Measurements from ENCODE around the gene GSTM4. TPM values are rescaled to one million over a fixed set of nuclear protein-coding genes. Genes with fewer than 3 reads are reported as not detected.

GSTM4 gene
- total RNA-seq, 1 experiment from 2014 or later: 24.6 TPM

DNA sequence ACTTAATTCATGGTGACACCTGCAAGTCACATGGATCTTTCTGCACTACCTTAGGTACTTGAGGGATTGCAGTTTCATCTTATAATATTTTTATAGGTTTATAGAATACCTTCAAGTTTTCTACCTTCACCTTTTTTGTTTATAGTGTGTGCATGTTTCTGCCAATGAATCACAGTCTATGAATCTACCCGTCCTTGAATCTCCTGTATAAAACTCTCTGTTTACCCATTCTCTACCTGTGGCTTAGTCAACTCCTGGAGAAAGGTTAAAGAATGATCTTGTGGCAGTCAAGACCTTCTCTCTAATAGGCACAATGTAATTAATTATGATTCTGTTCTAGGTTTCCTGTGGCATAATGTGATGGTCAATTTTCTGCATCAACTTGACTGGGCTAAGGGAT is 8.8 kb downstream of the GSTM4 start:
- H2BK120ac ChIP-seq (ENCODE audit: low read depth, low read length, poor library complexity, severe bottlenecking): no peak overlapping the region
- no peak overlapping the region for H3K56ac ChIP-seq (ENCODE audit: insufficient read length, low read depth, low read length)
- no CpG with 5 or more reads among the region's 1 CpG for WGBS (ENCODE audit: extremely low coverage, insufficient read length, low lambda C conversion rate)
- no peak overlapping the region for H2AFZ ChIP-seq (ENCODE audit: low read length)
- H2BK12ac ChIP-seq (ENCODE audit: insufficient read length, low read depth, low read length): no peak overlapping the region
- H3K79me2 ChIP-seq (ENCODE audit: insufficient read depth, low read length): no peaks in the 10 kb centered on the region
- no peak for DNase-seq
- peaks cover 3% of the 10 kb centered on the region for H3K23me2 ChIP-seq (ENCODE audit: insufficient read length, low read depth, low read length, poor library complexity, severe bottlenecking)
- peaks cover 0 to 2% of the 10 kb centered on the region in 2 experiments; a peak in 1 of 5 replicates for H3K9me3 Mint-ChIP-seq
- no peaks in the 10 kb centered on the region for H3K4me1 ChIP-seq (ENCODE audit: insufficient read depth, low read length)
- no peaks in the 10 kb centered on the region for H3K9me3 ChIP-seq (ENCODE audit: control insufficient read depth, low read depth, low read length)
- H3K18ac ChIP-seq (ENCODE audit: insufficient read length, low read depth, low read length): no peak overlapping the region
- H4K8ac ChIP-seq (replicated peaks; ENCODE audit: insufficient read length, low read depth, low read length): no peak overlapping the region
- no peak overlapping the region for H3K23ac ChIP-seq (ENCODE audit: insufficient read length, low read depth, low read length)
- no peak overlapping the region for H2BK15ac ChIP-seq (ENCODE audit: low read depth, low read length)
- no peak overlapping the region for H3K27ac ChIP-seq (ENCODE audit: insufficient read length, low read depth, low read length)
- peaks cover 0 to 5% (median 0%) of the 10 kb centered on the region in 3 experiments; a peak in 1 of 7 replicates for H3K36me3 Mint-ChIP-seq (ENCODE audit: insufficient read depth in 1 of 3, low read depth in 3 of 3)
- no peak overlapping the region for H2AK5ac ChIP-seq (ENCODE audit: insufficient read length, low read length)
- H3K27ac Mint-ChIP-seq: no peak overlapping the region
- H3K27me3 Mint-ChIP-seq (ENCODE audit: low read depth): peaks cover 3% of the 10 kb centered on the region
- no peak overlapping the region for H4K91ac ChIP-seq (ENCODE audit: insufficient read length, low read depth, low read length)
- no peak overlapping the region for H4K5ac ChIP-seq (ENCODE audit: insufficient read length, low read depth, low read length)
- H3K4me2 ChIP-seq (ENCODE audit: insufficient read depth, insufficient read length, low read length): no peak overlapping the region
- no peak overlapping the region for H3K4me3 Mint-ChIP-seq
- H2BK5ac ChIP-seq (ENCODE audit: insufficient read length, low read length): no peak overlapping the region
- H3K4ac ChIP-seq (ENCODE audit: low read depth, low read length): no peak overlapping the region
- peaks cover 8 to 11% of the 10 kb centered on the region in 2 experiments; a peak in 3 of 4 replicates for H3K4me1 Mint-ChIP-seq
- H3K79me1 ChIP-seq (ENCODE audit: insufficient read depth, low read depth, low read length, poor library complexity, severe bottlenecking): no peaks in the 10 kb centered on the region
- no peak overlapping the region for H3T11ph ChIP-seq (ENCODE audit: low read length)
- H3K27me3 ChIP-seq (ENCODE audit: insufficient read depth, low read length): no peaks in the 10 kb centered on the region
- H4K20me1 ChIP-seq (ENCODE audit: control insufficient read depth, insufficient read depth, insufficient read length): no peaks in the 10 kb centered on the region
- no peak overlapping the region for H3K9ac ChIP-seq (ENCODE audit: extremely low read depth, insufficient read length, low read length)
- no peak overlapping the region for H2BK20ac ChIP-seq (ENCODE audit: low read depth, low read length, poor library complexity, severe bottlenecking)
- no peak for TF ChIP-seq CTCF (conservative IDR thresholded peaks at IDR 0.05)
- no peak overlapping the region for H3K14ac ChIP-seq (ENCODE audit: insufficient read depth, low read length)

Data from H9 (cell line).